Effector CD4-positive, alpha-beta T cell (primary cell): ENCODE data around the gene E2F8.

Experiments used
- DNase-seq: peaks from one replicate; pipeline ENCODE4 v3.0.0-alpha.2; 2020

The E2F8 gene

GRCh38 chr11:19218786-19219460, 21.8 kb downstream of the E2F8 start:
- DNase-seq = no peak

- no peak for DNase-seq
These were observed 22.5 kb downstream of the E2F8 start for GRCh38 chr11:19218216-19218615.

- no peak for DNase-seq
These were observed 23.9 kb downstream of the E2F8 start for GRCh38 chr11:19216709-19217374.

- DNase-seq = no peak
These were observed 24.7 kb downstream of the E2F8 start for GRCh38 chr11:19216021-19216420.

- no peak for DNase-seq
These were observed 31.0 kb downstream of the E2F8 start for GRCh38 chr11:19209617-19210370.

GRCh38 chr11:19208959-19209546, 31.7 kb downstream of the E2F8 start:
- no peak for DNase-seq

- DNase-seq = no peak
These were observed 32.6 kb downstream of the E2F8 start for GRCh38 chr11:19208181-19208580.

- no peak for DNase-seq
These were observed 35.9 kb downstream of the E2F8 start for GRCh38 chr11:19204836-19205235.

GRCh38 chr11:19201737-19202605, 38.8 kb downstream of the E2F8 start, which contains the start of gene CSRP3:
Gene CSRP3, minus strand, starts transcription at chr11:19201983. Its CDS starts 9,535 bp downstream, at chr11:19192448.
- no peak for DNase-seq

GRCh38 chr11:19200410-19201201, 40.1 kb downstream of the E2F8 start:
- no peak for DNase-seq

- no peak for DNase-seq
These were observed 41.0 kb downstream of the E2F8 start for GRCh38 chr11:19199771-19200170.

- no peak for DNase-seq
These were observed 41.7 kb downstream of the E2F8 start for GRCh38 chr11:19199048-19199447.

- DNase-seq = no peak
These were observed 44.3 kb downstream of the E2F8 start for GRCh38 chr11:19196432-19196831.

- no peak for DNase-seq
These were observed 46.0 kb downstream of the E2F8 start for GRCh38 chr11:19194620-19195308.

- DNase-seq = no peak
These were observed 46.8 kb downstream of the E2F8 start for GRCh38 chr11:19193916-19194315.

- DNase-seq = no peak
These were observed 49.1 kb downstream of the E2F8 start for GRCh38 chr11:19191530-19192169.

GRCh38 chr11:19187833-19188258, 52.9 kb downstream of the E2F8 start:
- no peak for DNase-seq

GRCh38 chr11:19187114-19187832, 53.5 kb downstream of the E2F8 start:
- no peak for DNase-seq

- DNase-seq = no peak
These were observed 55.2 kb downstream of the E2F8 start for GRCh38 chr11:19185516-19186052.
